BE2C (cell line): Measurements from ENCODE around the gene CLDN5.
"Not testable (repeated sequence)": the region's sequence is repeated elsewhere in the genome, so short reads cannot be mapped to it uniquely, and the experiment has no call there.

Experiments used
- DNase-seq: peaks from one replicate; pipeline ENCODE4 v3.0.0-alpha.2; 2020
- H3K27me3 ChIP-seq: fragments of 250-450 bp; sonication (Bioruptor Pico); 2 replicates; pipeline ENCODE4 v1.5.1; 2020; ENCODE audit warnings: mild to moderate bottlenecking
- H3K36me3 ChIP-seq: fragments of 250-450 bp; sonication (Bioruptor Pico); 2 replicates; pipeline ENCODE4 v1.5.1; 2020; ENCODE audit warnings: mild to moderate bottlenecking
- H3K4me1 ChIP-seq: fragments of 250-450 bp; sonication (Bioruptor Pico); 2 replicates; pipeline ENCODE4 v1.5.1; 2020
- H3K4me3 ChIP-seq: 2 replicates; pipeline ENCODE4 v1.5.1; 2011; ENCODE audit warnings: low read depth, low read length
- H3K9me3 ChIP-seq: fragments of 250-450 bp; sonication (Bioruptor Pico); 2 replicates; pipeline ENCODE4 v1.5.1; 2020
- TF ChIP-seq, protein P1 (sequence below): IDR thresholded peaks from 2 replicates; pipeline ENCODE4 v1.5.1; 2012; ENCODE audit warnings: mild to moderate bottlenecking, low read depth, low read length

Gene CLDN5

DNA sequence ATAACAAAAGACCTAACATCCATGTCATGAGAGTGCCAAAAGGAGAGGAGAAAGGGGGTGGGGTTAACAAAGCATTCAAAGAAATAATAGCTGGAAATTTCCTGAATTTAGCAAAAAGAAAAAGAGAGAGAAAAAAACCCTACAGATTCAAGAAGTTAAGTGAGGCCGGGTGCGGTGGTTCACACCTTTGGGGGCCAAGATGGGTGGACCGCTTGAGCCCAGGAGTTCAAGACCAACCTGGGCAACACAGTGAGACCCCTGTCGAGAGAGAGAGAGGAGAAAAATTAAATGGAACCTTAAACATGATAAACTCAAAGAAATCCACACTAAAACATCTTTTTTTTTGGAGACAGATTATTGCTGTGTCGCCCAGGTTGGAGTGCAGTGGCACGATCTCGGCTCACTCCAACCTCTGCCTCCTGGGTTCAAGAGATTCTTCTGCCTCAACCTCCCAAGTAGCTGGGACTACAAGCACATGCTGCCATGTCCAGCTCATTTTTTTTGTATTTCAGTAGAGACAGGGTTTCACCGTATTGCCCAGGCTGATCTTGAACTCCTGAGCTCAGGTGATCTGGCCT lies 8.9 kb upstream of the CLDN5 start:
- Histone ChIP-seq H3K36me3 (no peaks in the 10 kb centered on the region), H3K9me3 (no peaks in the 10 kb centered on the region), H3K4me1 (no peaks in the 10 kb centered on the region; the same call in 1 of the 2 replicates), H3K27me3 (no peaks in the 10 kb centered on the region), H3K4me3 (no peak overlapping the region)
- TF ChIP-seq, protein P1, sequence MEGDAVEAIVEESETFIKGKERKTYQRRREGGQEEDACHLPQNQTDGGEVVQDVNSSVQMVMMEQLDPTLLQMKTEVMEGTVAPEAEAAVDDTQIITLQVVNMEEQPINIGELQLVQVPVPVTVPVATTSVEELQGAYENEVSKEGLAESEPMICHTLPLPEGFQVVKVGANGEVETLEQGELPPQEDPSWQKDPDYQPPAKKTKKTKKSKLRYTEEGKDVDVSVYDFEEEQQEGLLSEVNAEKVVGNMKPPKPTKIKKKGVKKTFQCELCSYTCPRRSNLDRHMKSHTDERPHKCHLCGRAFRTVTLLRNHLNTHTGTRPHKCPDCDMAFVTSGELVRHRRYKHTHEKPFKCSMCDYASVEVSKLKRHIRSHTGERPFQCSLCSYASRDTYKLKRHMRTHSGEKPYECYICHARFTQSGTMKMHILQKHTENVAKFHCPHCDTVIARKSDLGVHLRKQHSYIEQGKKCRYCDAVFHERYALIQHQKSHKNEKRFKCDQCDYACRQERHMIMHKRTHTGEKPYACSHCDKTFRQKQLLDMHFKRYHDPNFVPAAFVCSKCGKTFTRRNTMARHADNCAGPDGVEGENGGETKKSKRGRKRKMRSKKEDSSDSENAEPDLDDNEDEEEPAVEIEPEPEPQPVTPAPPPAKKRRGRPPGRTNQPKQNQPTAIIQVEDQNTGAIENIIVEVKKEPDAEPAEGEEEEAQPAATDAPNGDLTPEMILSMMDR, result no peak
- no peak for DNase-seq

DNA sequence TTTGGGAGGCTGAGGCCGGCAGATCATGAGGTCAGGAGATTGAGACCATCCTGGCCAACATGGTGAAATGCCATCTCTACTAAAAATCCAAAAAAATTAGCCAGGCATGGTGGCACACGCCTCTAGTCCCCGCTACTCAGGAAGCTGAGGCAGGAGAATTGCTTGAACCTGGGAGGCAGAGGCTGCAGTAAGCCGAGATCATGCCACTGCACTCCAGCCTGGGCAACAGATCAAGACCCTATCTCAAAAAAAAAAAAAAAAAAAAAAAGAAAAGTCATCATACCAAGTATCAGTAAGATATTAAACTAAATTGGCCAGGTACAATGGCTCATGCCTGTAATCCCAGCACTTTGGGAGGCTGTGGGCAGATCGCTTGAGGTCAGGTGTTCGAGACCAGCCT lies 7.1 kb upstream of the CLDN5 start:
- not testable (repeated sequence) for H3K27me3 ChIP-seq

DNA sequence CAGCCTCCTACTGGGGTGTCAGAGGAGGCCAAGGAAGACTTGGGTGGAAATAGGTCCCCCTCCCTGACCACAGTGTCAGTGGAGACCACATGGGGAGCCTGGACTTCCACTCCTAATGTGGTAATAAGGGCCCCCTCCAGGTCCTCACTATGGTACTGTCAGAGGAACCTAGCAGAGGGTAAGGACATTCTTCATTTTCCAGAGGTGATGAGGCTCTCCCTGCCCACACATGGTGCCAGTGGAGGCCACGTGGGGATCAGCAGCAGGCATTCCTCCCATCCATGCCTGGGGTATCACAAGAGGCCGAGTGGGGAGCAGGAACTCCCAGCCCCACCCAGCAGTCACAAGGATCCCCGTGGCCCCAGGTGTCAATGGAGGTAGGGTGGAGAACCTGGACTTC lies 6.5 kb upstream of the CLDN5 start:
- no peak for DNase-seq
- Histone ChIP-seq H3K36me3 (no peaks in the 10 kb centered on the region), H3K4me1 (peaks cover 10% of the 10 kb centered on the region), H3K4me3 (no peak overlapping the region), H3K27me3 (no peaks in the 10 kb centered on the region), H3K9me3 (no peaks in the 10 kb centered on the region)
- TF ChIP-seq, protein P1, result no peak

More for the DNA sequence above, 7.1 kb upstream of the CLDN5 start:
- H3K4me3 ChIP-seq, H3K9me3 ChIP-seq, DNase-seq, H3K36me3 ChIP-seq: not testable (repeated sequence)
- peaks cover 10% of the 10 kb centered on the region for H3K4me1 ChIP-seq

DNA sequence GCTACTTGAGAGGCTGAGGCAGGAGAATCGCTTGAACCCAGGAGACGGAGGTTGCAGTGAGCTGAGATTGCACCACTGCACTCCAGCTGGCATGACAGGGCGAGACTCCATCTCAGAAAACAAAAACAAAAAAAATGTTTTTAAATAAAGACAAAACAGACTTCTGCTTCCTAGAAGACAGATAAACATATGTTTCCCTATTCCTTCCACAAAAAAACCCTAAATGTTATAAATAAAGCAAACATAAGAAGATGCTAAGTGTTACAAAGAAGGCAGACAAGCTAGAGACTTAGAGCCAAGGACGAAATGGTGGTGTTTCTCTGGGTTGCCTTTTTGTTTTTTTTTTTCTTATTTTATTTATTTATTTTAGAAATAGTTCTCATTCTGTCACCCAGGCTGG lies 5.6 kb upstream of the CLDN5 start:
- TF ChIP-seq, protein P1, result no peak
- no peaks in the 10 kb centered on the region for H3K27me3 ChIP-seq
- peaks cover 10% of the 10 kb centered on the region for H3K4me1 ChIP-seq
- H3K9me3 ChIP-seq, result no peaks in the 10 kb centered on the region
- H3K4me3 ChIP-seq, result no peak overlapping the region
- DNase-seq, result no peak
- H3K36me3 ChIP-seq, result no peaks in the 10 kb centered on the region

DNA sequence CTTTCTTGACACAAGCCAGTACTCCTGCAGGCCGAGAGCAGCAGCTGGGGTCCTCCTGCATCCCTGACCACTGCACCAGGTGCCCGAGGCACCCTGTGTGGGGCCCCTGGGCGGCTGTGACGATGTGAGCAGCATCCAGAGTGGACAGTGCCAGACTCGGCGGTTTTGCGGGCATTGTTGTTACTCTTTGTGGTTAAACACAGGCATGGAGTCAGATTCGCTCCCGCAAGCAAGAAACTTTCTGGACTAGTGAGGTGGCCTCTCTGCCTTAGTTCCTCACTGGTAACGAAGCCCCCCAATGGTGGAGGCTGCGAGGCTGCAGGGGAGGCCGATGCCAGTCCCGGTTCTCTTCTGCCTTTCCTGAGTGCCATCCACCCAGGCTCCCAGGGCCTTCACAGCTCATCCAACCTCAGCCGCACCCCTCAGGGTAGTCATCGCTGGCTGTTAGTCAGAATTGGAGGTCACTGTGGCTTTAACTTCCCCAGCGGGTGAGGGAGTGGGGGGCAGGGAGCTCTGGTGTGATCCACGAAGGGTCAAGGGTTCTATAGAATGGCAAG lies 3.7 kb upstream of the CLDN5 start:
- DNase-seq, result no peak
- TF ChIP-seq, protein P1, result no peak
- no peaks in the 10 kb centered on the region for H3K36me3 ChIP-seq
- H3K4me3 ChIP-seq, result no peak overlapping the region
- peaks cover 10% of the 10 kb centered on the region for H3K4me1 ChIP-seq
- no peaks in the 10 kb centered on the region for H3K27me3 ChIP-seq
- no peaks in the 10 kb centered on the region for H3K9me3 ChIP-seq

DNA sequence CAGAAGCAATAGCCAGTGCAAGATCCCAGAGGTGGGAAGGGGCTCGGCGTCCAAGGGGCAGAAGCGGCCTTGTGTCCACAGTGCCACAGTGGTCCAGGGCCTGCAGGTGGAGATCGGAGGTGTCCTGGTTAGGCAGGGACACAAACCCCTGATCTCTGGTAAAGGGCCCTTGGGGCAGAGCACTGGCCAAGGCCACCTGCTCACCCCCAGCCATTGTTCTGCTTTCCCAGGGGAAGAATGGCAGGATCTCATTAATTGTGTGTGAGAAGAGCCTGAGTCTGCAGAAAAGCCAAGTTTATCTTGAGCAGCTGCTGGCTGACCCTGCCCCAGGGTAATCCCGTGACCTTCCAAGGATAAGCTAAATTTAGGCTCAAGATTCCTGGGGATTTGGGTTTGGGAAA lies 3.1 kb upstream of the CLDN5 start:
- TF ChIP-seq, protein P1, result no peak
- no peaks in the 10 kb centered on the region for H3K9me3 ChIP-seq
- no peaks in the 10 kb centered on the region for H3K36me3 ChIP-seq
- H3K4me1 ChIP-seq, result peaks cover 10% of the 10 kb centered on the region
- no peak overlapping the region for H3K4me3 ChIP-seq
- no peaks in the 10 kb centered on the region for H3K27me3 ChIP-seq
- no peak for DNase-seq

DNA sequence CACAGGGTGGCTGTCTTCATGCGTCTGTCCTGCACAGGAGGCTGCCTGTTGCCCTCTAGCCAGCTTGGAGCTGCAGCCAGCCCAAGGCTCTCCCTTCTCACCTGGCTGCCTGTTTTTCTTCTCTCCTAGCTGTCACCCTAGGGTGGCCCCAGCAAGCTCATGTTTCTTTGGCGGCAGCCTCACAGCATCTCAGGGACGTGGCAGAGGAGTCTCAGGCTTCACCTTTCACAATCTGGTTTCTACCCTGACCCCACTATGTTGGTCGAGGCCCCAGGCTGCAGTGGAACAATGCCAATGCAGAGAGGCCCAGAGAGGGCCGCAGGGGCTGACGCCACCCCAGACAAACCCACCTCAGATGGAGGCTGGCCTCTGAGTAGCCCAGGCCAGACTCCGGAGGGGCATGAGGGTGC lies 2.5 kb upstream of the CLDN5 start:
- peaks cover 10% of the 10 kb centered on the region for H3K4me1 ChIP-seq
- no peaks in the 10 kb centered on the region for H3K36me3 ChIP-seq
- no peaks in the 10 kb centered on the region for H3K9me3 ChIP-seq
- TF ChIP-seq, protein P1, result no peak
- H3K27me3 ChIP-seq, result no peaks in the 10 kb centered on the region
- no peak for DNase-seq
- no peak overlapping the region for H3K4me3 ChIP-seq
